ENCODE results near the gene EMP3. TPM values are rescaled to one million over a fixed set of nuclear protein-coding genes. Genes with fewer than 3 reads are reported as not detected.
A peak's percentile ranks its signal among the peaks of the same experiment; 100 is the strongest.

Gene EMP3
- total and polyA plus RNA-seq, 2 experiments from 2014 or later = 6.0 to 25.1 TPM

- H4K20me1 ChIP-seq (replicated peaks; ENCODE audit: insufficient read depth) = no peaks in the 10 kb centered on the region
- no peaks in the 10 kb centered on the region for H3F3A ChIP-seq (replicated peaks; ENCODE audit: low read depth)
- DNase-seq (ENCODE audit: low spot score) (peak; percentile 100), ATAC-seq (peak; percentile 78)
- peak within 1 kb of the TSS; percentile 95 for H3K4me2 ChIP-seq
- peak within 1 kb of the TSS; percentile 84 for H3K4me3 ChIP-seq
- H3K9me3 Mint-ChIP-seq = no peaks in the 10 kb centered on the region; the same call in 2 of the 3 replicates
- H3K27me3 ChIP-seq (ENCODE audit: insufficient read depth) = no peaks in the 10 kb centered on the region
- peak within 1 kb of the TSS; percentile 87 for H3K4me3 Mint-ChIP-seq
- no peaks in the 10 kb centered on the region for H3K9me2 ChIP-seq (ENCODE audit: insufficient read depth)
- H2AFZ ChIP-seq = peak within 1 kb of the TSS; percentile 52; the same call in 1 of the 2 replicates
- H3K27ac Mint-ChIP-seq = peak within 1 kb of the TSS; percentile 97
- H3K27ac ChIP-seq (ENCODE audit: low read depth) = peak within 1 kb of the TSS; percentile 96
- peaks cover 9% of the 10 kb centered on the region for H3K27me3 Mint-ChIP-seq (ENCODE audit: insufficient read depth, low read depth, poor library complexity)
- no peaks in the 10 kb centered on the region for H3K79me2 ChIP-seq (replicated peaks; ENCODE audit: insufficient read depth)
- H3K4me1 Mint-ChIP-seq = peaks cover 10% of the 10 kb centered on the region; the same call in 2 of the 3 replicates
- H3K4me1 ChIP-seq (ENCODE audit: insufficient read depth) = no peaks in the 10 kb centered on the region
- H3K36me3 ChIP-seq (ENCODE audit: insufficient read depth) = no peaks in the 10 kb centered on the region
- TF ChIP-seq ETS1 (IDR thresholded peaks at IDR 0.05) (no peak; the same call in 1 of the 2 replicates), POLR2AphosphoS5 (IDR thresholded peaks at IDR 0.05; ENCODE audit: low read depth) (peak; percentile 67), ZNF462 (CRISPR knock-in tag; IDR thresholded peaks at IDR 0.05) (no peak), CREB1 (CRISPR knock-in tag; IDR thresholded peaks at IDR 0.05; ENCODE audit: low read depth) (peak; percentile 66), NANOG (IDR thresholded peaks at IDR 0.05; ENCODE audit: borderline replicate concordance) (no peak), REST (IDR thresholded peaks at IDR 0.05; ENCODE audit: unreplicated experiment) (no peak), CTCF (conservative IDR thresholded peaks at IDR 0.05; ENCODE audit: low read depth in 2 of 2) (no peak)
- peaks cover 8% of the 10 kb centered on the region; the same call in 2 of the 3 replicates for H3K36me3 Mint-ChIP-seq (ENCODE audit: low read depth)
Observed at GRCh38 chr19:48363810-48364597, 38.7 kb downstream of the EMP3 start, which contains the start of the genes SYNGR4 and TMEM143. TSS of gene SYNGR4 (plus strand) at chr19:48364367. CDS start at chr19:48365843, 1,476 bp downstream. TSS of gene TMEM143 (minus strand) at chr19:48363940. CDS start at chr19:48363920, 20 bp downstream.

Data from GM23338 (cell line).